Stimulated activated CD4-positive, alpha-beta T cell treated with anti-CD3 and anti-CD28 coated beads, Interleukin-12 subunit alpha, Interleukin-12 subunit beta, amount 100 ng/mL, for 4 hours (primary cell): ENCODE data around the gene MYH14.

Source experiments
- DNase-seq: peaks from one replicate; pipeline ENCODE4 v3.0.0-alpha.2; 2020

Gene MYH14

GRCh38 chr19:50300051-50300450, 96.6 kb downstream of the MYH14 start:
- DNase-seq = no peak

DNA sequence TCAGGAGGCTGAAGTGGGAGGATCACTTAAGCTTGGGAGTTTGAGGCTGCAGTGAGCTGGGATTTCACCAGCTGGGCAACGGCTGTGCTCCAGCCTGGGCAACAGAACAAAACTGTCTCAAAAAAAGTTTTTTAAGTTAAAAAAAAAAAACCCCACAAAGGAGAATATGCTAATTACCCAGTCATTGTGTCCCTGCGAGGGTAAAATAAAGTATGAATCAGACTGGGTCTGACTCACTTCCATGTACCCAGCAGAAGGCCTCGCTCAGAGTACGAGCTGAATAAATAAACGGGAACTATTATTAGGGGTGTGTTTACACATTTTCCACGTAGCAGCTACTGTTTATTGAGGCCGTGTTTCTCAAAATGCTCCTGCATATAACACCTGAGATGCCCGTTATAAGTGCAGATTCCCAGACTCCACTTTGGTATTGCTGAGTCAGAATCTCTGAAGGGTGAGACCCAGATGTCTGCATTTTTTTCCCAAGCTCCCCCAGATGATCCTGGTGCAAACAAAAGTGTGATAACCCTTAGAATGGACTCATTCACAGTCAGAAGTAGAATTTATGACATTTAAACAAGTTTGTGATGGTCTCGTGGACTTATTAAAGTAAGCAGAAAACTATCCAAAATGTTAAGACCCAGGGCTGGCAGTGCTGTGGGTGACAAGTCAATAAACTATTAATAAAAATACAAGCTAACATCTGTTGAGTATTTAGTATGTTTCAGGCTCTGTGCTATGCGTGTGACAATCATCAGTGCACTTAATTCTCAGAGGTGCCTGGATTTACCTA, 97.6 kb downstream of the MYH14 start:
- no peak for DNase-seq

DNA sequence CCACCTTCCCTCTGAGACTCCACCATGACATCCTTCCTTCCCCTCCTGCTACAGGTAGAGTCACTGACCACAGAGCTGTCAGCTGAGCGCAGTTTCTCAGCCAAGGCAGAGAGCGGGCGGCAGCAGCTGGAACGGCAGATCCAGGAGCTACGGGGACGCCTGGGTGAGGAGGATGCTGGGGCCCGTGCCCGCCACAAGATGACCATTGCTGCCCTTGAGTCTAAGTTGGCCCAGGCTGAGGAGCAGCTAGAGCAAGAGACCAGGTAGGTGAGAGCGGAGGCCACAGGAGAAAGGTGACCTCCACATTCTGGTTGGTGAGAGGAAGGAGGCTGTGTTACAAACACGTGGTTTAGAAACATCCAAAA, 98.2 kb downstream of the MYH14 start:
- DNase-seq = no peak

GRCh38 chr19:50303558-50303957, 100.1 kb downstream of the MYH14 start:
- no peak for DNase-seq

- no peak for DNase-seq
These were observed 105.6 kb downstream of the MYH14 start for GRCh38 chr19:50308991-50309390.

GRCh38 chr19:50309396-50310125, 106.1 kb downstream of the MYH14 start:
- DNase-seq = no peak

DNA sequence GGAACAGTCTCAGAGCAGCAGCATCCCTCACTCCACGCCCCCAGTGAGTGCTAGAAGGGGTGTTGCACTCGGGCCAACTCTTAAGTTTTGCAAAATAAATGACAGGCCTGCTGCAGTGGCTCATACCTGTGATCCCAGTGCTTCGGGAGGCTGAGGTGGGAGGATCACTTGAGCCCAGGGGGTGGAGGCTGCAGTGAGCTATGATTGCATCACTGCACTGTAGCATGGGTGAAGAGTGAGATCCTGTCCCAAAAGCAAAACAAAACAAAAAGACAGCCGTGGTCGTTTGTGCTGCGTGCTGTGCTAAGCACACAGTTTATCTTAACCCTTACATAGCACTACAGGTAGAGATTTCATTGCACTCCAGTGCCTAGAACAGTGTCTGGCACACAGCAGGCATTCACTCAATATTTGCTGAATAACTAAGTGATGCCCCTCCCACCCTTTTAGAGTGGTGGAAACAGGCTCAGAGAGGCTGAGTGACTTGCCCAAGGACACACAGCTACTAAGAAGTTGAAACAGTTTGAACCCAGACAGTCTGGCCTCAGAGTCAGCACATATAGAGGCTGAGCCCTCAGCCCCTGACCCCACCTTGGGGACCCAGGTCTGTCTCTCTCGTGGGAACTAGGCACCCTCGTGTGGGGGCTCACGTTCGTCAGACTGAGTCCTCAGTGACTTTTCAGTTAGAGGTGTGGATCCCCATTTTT, 107.5 kb downstream of the MYH14 start:
- DNase-seq = no peak

DNA sequence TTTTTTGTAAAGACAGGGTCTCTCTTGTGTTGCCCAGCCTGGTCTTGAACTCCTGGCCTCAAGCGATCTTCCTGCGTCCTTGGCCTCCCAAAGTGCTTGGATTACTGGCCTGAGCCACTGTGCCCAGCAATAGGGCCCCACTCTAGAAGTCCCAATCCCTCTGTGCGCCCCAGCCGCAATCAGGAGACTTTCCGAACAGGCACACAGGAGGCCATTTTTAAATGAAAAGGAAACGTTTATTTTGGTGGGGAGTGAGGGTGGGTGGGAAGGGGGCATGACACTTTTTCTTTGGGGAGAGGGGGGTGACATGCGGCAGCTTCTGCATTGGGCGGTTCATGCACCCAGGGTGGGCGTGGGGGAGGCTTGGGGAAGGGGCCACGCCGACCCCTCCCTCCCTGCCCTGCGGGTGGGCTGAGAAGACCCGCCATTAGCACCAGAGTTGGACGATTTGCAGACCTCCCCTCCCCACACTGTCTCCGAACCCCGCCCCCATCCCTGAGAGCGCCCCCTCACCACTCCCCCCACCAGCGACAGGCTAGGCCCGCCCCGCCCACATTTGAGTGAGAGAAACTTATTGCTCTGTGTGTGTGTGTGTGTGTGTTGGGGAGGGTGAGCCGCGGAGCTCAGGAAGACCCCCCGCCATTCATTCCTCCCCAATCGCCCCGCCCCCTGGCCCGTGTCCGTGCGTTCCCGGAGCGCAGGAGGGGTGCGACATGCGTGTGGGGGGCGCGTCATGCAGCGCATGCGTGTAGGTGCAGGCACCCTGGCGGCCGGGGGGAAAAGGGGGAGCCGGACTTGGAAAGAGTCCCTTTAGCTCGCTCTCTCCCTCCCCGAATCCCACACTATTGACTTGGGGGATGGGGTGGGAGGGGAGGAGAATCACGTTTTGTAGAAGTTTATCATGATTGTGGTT, 108.6 kb downstream of the MYH14 start:
- DNase-seq = no peak

- DNase-seq = no peak
These were observed 109.8 kb downstream of the MYH14 start for GRCh38 chr19:50312967-50313811.

DNA sequence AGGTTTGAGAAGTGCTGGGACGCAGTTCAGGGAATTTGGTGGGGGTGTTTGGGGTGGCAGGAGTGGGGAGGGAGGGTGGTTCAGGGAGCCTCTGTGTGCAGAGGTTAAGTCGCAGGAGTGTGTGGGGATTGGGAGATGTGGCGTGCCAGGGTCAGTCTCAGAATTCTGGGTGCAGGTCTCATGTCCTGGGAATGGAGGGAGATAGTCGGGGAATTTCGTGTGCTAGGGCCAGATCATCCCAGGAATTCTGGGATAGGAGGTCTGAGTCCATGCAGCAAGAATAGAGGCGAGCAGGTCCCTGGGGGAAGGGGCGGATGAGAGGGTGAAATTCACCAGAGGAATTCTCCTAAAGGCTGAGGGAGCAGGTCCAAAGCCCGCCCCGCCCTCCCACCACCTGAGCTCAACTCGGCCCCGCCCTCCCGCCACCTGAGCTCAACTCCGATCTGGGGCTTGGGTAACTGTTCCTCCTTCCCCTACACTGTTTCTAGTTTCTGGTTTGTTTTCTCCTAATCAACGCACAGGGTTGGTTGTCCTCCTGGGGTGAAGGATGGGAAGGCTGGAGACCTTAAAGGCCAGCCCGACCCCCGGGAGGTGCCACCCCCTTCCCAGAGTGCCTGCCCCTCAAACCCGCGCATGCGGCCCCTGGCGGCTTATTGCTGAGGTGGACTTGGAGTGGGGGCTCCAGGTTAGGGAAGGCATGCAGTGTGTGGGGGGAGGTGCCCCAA, 110.6 kb downstream of the MYH14 start:
- DNase-seq = no peak

DNA sequence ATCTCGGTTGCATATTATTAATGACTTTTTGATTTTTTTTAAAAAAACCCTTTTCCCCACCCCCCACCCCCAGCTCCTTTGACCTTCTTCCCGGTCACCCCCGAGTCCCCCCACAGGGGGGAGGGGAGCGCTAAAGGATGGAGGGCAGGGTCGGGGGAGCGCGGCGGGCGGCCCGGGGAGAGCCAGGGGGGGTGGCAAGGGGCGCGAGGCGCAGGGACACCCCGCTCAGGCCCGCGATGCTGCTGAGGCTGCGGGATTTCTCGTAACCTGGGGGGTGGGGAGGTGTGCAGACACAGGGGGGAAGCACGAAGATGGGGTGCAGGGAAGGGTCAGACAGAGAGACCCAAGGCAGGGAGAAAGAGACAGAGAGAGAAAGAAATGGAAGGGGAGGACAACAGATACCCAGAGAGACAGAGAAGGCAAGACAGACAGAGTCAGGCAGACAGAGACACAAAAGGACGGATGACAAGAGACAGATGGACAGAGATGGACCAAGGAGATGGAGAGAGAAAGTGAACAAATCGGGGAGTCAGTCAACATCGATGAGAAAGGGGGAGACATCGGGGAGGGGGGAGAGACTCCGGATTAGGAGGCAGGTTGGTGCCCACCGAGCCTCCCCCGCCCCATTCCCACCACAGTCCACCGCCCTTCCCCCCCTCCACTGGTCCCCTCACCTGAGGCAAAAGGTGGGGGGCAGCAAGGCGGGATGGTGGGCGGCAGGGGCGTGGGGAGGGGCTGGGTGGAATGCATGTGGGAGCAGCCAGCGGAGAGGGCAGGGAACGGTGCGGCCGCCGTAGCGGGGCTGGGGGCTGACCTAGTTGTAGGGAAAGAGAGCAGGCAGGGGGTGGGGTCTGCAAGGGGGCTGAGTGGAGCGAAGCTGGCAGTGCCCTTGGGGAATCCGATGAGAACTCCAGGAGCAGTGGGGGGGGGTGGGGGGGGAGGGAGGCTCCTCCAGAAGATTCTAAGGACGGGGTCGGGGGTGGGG, 111.6 kb downstream of the MYH14 start:
- no peak for DNase-seq

- DNase-seq = no peak
These were observed 112.5 kb downstream of the MYH14 start for GRCh38 chr19:50315773-50316448.

DNA sequence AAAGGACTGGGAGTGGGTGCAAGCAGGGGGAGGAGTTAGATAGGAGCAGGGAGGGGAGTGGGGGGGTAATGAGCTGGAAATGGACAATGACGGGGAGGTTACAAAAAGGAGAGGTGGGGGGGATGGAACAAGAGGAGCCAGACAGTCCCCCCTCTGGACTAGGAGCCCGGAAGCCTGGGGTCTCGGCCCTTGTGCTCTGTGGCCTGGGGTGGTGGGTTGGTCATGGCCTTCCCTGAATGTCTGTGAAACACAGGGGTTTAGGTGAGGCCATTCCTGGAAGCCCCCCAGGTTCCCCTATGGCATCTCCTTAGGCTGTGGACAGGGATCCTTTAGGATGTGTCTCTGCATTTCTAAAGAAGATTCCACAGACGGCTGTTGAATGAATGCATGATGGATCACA, 113.7 kb downstream of the MYH14 start:
- no peak for DNase-seq

DNA sequence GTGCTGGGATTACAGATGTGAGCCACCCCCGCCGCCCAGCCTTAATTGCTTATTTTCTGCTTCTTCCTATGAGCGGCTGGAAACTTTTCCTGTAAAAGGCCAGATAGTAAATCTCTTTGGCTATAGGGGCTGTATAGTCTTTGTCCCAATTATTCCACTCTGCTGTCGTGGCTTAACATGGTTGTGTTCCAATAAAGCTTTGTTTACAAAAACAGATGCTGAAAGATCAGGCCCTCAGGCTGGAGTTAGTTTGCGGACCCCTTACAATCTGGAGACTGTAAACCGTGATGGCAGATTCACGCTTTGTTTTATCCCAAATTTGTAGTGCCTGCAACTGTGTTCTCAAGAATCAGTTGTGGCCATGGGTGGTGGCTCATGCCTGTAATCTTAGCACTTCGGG, 115.0 kb downstream of the MYH14 start:
- no peak for DNase-seq

- no peak for DNase-seq
These were observed 115.7 kb downstream of the MYH14 start for GRCh38 chr19:50319156-50319555.

DNA sequence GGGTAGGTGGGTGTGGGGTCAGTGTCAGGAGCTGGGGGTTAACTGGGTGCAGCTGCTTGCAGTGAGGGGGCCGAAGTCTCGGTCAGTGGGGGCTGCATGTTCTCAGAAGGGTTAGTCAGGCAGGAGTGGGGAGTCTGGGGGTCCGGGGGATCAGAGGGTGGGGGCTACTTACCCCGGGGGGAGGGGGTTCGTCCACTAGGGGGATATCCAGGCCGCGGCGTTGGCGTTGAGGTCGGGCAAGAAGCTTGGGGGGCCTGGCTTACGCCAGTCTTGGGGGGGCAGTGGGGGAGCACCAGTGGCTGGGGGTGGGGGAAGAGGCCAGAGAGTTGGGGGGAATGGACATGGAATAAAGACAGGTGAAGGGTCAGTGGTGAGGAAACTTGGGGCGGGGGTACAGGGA, 116.6 kb downstream of the MYH14 start:
- no peak for DNase-seq

GRCh38 chr19:50320596-50320995, 117.2 kb downstream of the MYH14 start:
- no peak for DNase-seq

- no peak for DNase-seq
These were observed 118.4 kb downstream of the MYH14 start for GRCh38 chr19:50321831-50322230.

- DNase-seq = no peak
These were observed 118.8 kb downstream of the MYH14 start for GRCh38 chr19:50322234-50322633.
